Measurements from ENCODE around the gene PLEKHA7.
"Not testable (repeated sequence)": the region's sequence is repeated elsewhere in the genome, so short reads cannot be mapped to it uniquely, and the experiment has no call there.

The PLEKHA7 gene

DNA sequence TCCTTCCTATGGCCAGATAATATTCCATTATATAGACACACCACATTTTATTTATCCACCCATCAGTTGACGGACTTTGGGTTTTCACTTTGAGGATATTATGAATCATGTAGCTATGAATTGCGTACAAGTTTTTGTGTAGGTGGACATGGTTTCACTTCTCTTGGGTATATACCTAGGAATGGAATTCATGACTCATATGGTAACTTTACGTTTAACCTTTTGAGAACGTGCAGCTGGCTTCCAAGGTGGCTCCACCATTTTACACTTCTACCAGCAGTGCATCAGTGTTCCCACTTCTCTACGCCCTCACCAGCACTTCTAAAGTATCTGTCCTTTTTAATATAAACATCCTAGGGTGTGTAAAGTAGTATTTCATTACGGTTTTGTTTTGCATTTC lies 112.0 kb downstream of the PLEKHA7 start:
- no peak for DNase-seq

DNA sequence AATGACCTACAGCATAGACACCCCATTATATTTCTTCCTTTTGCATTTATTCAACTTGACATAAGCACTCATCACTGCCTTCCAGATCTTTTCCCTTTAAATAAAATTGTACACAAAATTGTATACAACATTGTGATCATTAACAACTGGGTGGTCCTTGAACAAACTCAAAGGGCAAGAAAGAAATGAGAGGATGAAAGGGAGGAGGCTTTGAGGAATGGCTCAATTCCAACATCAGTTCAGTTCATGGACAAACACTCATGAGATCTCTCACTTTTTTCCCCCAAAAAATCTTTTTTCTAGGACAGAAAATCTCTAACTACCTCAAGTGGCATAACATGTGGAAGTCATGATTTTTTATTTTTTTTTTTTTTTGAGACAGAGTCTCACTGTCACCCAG lies 113.7 kb downstream of the PLEKHA7 start:
- no peak for DNase-seq

DNA sequence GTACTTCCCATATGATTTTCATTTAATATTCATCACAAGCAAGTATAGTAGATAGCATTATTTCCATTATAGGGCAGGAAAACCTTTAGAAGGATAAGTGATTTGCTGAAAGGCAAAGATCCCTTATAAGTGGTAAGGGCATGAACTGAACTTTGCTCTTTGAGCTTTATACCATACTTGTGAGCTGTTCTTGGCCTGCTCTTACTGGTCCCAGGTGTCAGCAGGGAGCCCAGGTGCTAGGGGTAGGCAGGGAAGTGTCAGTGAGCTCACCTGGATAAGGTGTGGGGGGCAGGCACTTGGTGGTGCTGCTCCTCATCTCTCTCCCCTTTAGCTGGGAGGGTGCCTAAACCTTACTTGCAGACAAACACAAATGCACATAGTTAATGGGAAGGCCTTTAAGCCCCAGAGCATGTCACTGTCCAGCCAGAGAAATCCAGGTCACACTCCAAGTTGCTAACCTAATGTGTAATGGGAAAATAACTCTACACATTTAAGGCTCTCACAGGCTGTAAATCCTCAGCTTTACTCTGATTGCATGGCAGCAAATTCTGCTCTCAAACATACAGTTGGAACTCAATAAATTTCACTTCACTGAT lies 114.4 kb downstream of the PLEKHA7 start:
- no peak for DNase-seq

DNA sequence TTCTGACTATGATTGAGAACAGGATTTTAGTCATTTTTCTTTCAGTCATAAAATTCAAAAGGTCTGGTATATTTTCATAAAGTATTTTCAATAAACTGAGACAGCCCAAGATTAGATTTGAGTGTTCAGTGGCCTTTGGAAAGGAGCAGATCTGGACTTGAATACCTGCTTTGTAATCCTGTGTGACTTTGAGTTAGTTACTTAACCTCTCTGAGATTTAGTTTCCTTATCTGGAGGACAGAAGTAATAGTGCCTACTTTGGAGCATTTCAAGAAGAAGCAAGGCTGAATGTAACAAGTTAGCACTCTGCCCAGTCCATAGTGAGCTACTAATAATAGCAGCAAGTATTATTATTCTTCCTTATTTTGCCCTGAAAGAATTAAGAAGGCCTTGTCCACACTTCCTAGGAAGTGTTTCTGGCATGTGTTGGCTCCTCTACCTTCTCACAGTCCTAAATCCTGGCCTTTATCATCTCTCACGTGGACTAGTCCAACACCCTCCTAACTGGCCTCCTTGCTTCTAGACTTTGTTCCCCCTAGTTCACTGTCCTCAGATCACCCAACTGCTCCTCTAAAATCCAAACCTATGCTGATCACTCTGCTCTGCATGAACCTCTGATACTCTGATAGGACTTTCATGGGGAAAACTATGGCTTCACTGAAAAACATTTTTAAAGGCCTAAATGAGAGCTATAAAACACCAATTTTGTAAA lies 115.8 kb downstream of the PLEKHA7 start:
- DNase-seq = no peak

DNA sequence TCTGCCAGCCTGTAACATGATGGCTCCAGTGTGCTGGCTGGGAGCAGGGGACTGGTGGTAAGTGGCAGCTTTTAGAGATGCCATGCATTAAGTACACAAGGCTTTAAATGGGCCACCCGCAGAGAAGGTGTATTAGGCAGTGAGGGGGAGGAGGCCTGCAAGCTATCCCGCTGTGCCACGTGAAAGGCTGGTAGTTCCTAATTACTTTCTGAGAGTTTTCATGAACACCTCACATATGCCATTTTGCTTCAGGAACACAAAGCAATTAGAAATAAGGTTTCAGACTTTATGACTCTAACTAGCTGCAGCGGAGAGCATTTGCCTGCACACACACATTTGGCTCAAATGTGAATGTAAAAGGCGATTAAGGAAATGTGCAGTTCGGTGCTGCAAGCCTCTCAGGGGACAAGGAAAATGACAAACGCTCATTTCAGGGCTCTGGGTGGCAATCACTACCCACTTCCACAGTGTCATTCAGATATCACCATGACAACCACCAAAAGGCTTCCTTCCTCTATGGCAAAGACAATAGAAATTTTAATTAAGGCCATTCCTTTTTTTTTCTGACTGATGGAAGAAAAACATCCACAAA lies 116.6 kb downstream of the PLEKHA7 start:
- DNase-seq = peak; percentile 96

DNA sequence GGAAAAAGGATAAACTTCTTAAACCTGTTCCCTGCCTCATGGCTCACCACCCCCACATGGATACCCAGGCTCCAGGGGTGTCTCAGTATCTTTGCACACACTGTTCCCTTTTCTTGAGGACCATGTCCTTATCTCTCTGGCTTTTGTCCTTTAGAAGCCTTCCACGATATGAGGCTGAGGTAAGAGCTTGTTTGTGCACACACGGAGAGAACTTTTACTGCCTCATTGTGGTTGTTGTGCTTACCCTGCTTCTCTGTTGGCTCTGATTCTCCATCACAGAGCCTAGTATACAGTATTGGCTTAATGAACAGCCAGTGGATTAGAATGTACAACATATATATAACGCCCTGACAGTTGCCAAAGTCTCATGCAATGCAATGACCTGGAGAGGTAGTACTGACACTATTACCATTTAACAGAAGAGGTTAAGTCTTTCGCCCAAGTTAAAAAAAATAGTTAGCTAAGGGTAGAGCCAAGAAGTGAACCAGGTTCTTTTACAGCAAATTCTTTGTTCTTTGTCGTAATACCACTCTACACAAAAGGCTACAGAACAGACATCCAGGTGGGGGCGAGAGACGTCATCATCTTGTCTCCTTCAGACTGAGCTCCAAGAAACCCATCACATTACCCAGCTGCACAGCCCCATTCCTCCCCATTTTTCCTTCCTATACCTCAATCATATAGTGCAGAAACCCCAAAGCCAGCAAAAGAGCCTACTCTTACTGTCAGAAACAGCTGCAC lies 117.3 kb downstream of the PLEKHA7 start:
- DNase-seq = peak; percentile 78

DNA sequence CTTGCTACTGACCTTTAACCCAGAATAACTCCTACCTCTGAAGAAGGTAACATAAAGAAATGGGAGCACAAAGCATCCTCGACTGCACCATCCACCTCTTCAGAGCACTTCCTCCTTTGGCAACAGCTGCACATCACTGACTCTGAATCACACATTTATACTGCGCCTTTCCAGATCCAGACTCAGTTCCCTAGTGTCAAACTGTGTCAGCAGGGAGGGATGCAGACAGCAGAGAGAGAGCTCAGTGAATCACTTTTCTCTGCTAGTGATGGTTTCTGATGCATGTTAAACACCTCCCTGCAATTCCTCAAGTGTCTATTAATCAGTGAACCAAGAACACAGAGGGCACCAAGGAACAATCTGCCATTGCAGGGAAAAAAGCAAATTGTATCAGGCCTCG lies 118.9 kb downstream of the PLEKHA7 start:
- DNase-seq = no peak

DNA sequence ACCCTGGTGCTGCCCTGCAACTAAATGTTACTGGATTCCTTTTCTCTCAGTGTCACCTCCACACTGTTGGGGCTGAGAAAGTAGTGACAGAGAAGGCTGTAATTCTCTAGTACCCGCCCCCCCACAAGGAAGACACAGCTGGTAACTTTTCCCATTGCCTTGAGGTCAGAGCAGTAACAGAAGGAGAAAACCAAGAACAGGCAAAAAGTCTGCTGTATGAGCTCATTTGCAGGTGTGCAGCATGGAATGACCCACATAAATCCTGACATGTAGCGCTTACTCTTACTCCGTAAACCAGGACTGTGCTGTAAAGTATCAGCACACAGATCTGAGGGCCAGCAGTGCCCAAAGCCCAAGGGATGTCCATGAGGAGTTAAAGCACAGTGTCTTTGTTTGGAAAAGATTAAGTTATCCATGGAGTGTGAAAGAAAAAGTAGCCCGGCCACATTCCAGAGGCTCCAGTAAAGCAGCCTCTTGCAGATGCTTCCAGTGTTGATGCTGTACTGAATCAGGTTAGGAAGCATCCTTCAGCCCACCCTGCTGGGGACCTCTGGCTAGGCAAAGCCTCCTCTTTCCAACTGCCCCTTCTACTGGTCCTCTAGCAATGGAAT lies 120.7 kb downstream of the PLEKHA7 start:
- DNase-seq = no peak

DNA sequence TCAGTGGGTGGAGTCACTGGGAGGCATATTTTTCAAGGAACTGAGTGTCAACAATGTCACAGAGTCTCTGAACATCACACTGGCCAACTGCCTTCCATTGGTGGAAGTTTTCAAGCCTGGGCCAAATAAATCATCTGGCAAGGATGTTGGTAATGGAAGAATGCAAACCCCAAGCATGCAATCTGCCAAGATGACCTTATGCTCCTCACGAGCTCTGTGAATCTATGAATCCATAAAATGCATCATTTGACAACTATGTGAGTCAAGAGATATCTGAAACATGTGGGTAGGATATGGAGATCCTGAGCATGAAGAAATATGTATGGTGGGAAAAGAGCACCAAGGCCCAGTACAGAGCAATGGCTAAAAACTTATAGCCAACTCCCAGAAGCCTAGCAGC lies 122.2 kb downstream of the PLEKHA7 start:
- no peak for DNase-seq

DNA sequence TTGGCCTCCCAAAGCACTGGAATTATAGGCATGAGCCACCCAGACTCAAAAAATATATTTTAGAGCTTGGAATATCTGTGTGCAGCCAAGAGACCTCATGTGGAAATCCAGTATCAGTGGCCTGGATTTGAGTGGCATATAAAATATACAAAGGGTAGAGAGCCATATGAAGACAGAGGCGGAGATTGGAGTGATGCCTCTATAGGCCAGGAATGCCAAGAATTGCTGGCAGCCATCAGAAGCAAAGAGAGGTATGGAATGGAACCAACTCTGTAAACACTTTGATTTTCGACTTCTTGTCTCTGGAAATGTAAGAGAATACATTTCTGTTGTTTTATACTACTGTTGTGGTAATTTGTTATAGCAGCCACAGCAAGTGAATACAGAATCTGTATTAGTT lies 123.0 kb downstream of the PLEKHA7 start:
- no peak for DNase-seq

DNA sequence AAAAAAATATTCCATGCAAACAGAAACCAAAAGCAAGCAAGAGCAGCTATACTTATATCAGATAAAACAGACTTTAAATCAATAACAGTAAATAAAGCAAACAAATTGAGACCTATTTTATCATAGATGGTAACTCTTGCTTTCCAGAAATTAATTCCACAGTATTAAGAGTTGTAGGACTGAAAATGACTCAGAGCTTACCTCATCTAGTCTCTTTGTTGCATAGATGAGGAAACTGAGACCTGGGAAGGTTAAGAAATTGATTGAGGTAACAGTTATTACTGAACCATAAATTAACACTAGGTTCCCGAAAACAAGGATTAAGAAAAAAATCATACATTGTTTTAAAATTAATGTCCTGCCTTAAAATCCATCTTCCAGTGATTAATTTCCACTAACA lies 123.8 kb downstream of the PLEKHA7 start:
- no peak for DNase-seq

DNA sequence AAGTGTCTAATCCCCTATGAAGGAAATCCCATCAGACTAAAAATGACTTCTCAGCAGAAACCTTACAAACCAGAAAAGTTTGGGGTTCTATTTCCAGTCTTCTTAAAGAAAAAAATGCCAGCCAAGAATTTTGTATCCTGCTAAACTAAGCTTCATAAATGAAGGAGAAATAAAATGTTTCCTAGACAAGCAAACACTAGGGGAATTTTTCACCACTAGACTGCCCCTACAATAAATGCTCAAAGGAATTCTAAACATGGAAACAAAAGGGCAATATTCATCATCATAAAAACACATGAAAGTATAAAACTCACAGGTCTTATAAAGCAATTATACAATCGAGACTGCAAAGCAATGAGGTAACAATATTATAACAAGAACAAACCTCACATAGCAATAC lies 124.3 kb downstream of the PLEKHA7 start:
- no peak for DNase-seq

DNA sequence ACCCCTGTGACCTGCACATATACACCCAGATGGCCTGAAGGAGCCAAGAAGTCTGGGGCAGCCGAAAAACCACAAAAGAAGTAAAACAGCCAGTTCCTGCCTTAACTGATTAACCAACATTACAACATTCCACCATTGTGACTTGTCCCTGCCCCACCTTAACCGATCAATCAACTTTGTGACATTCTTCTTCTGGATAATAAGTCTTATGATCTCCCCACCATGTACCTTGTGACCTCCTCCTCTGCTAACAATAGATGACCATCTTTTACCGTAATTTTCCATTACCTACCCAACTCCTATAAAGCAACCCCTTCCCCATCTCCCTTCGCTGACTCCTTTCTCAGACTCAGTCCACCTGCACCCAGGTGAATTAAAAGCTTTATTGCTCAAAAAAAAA lies 125.2 kb downstream of the PLEKHA7 start:
- DNase-seq = not testable (repeated sequence)

DNA sequence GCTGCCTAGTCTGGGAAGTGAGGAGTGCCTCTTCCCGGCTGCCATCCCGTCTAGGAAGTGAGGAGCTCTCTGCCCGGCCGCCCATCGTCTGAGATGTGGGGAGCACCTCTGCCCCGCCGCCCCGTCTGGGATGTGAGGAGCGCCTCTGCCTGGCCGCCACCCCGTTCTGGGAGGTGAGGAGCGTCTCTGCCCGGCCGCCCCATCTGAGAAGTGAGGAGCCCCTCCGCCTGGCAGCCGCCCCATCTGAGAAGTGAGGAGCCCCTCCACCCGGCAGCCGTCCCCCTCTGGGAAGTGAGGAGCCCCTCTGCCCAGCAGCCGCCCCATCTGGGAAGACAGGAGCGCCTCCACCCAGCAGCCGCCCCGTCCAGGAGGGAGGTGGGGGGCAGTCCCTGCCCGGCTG lies 126.3 kb downstream of the PLEKHA7 start:
- DNase-seq = not testable (repeated sequence)

DNA sequence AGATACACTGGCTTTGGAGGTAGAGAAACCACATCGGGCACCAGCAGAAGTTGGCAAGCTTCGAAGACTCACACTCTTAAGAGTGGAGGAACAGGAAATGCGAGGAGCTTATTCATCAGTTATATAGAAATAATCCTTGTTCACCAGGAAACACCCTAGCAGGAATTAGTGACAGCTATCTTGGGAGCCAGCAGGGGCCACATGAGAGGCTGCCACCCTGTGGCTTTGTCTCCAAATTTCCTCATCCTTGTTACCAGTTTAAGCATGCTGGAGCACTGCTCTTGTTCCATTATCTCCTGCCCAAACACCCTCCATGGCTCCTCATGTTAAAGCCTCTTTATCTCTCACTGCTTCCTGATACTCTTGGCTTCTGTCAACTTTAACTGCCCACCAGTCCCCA lies 131.0 kb downstream of the PLEKHA7 start:
- no peak for DNase-seq

DNA sequence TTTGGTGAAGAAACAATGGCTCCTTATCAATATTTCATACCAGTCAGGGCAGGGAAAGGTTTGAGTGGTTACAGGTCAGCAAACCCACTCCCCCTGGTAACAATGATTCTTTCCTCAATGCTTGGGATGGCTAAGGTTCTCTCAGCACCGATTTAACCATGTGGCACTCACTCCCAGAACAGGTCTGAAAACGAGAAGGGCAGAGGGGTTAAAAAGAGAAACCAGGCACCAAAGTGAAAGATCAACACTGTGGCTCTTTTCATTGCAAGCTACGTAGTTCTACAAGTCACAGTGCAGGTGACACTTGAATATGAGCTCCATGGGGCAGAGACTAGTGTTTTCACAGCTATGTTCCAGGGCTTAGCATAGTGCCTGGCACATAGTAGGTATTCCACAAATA lies 132.4 kb downstream of the PLEKHA7 start:
- no peak for DNase-seq

DNA sequence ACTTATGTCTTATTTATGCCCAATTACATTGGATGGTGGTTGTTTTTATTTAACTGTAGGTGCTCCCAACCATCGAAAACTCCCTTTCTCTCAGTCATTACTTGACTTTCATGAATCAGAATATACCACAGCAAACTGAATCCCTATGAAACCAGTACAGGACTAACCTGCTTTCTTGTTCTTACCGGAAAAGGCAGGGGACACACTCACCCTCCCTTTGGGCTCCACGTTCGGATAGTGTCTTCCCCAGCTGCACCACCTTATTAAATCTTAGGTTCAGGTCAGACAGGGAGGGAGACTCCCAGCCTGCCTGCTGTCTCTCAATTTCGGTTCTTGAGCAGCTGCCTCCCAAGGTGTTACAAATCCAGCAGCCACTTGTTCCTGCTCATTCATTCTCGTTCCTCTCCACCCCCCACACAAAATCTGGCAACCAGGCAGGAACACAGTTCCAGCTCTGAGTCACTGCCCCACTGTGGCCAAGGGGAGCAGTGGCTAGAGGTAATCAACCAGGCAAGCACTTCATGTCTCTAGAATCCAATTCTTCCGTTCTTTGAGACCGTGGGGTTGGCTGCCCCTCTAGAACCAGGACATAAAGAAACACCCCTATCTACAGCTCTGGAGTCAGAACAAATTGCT lies 133.0 kb downstream of the PLEKHA7 start:
- no peak for DNase-seq

DNA sequence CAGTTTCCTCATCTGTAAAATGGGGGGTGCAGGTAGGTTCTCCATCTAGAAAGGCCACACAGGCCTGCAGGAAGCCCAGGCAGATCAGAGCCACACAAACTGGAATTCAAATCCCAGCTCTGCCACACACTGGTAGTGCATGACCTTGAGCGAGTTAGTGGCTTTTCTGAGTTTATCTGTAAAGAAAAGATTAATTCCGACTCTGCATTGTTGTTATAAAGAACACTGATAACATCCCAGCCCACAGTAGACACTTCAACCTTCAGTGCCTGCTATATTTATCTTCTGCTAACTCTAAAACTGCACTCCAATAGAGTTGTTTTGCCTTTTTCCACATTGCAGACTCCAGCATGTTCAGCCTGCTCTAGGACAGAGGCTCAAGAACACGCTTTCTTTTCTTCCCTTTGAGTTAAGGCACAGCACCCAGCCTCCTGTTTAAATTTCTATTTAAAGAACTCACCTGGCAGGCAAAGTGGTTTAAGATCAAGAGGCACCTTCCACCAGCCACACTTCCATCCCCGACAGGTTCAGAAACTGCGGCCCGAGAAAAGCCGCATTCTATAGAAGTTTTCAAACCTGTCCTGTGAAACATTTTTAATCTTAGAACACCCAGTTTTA lies 133.9 kb downstream of the PLEKHA7 start:
- DNase-seq = no peak

DNA sequence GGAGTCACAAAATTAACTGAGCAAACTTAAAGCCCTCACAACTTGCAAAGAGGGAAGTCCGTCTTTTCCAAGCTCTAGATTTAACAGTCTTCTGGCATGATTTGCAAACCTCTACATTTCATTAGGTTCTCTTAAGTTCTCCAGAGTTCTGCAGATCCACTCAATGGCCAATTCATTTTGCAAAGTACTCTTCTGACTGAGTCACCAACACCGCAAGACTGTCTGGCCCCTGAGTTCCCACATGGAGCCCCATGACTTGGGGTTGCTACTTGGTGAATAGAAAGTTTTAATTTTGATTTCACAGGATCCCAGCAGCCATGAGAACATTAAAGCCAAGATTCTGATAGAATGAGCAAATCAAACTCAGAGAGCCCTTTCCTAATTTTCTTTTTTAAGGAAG lies 134.5 kb downstream of the PLEKHA7 start:
- no peak for DNase-seq

DNA sequence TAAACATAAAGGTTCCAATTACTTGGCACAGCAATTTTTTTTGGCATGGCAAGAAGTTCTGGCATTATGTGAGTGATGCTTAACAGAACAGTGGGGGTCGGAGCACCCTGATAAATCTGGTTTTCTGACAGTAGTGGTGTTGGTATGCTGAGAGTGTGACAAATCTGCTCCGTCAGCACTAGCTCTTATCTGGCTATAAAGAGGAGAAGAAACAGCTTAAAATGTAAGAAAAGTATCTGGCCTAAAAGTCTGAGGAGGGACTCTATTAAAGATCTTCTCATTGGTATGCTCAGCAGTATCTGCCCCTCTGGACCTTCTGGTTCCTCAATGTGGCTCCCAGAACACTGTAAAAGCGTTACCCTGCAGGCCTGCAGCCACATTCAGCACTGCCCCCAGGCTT lies 137.4 kb downstream of the PLEKHA7 start:
- DNase-seq = no peak

DNA sequence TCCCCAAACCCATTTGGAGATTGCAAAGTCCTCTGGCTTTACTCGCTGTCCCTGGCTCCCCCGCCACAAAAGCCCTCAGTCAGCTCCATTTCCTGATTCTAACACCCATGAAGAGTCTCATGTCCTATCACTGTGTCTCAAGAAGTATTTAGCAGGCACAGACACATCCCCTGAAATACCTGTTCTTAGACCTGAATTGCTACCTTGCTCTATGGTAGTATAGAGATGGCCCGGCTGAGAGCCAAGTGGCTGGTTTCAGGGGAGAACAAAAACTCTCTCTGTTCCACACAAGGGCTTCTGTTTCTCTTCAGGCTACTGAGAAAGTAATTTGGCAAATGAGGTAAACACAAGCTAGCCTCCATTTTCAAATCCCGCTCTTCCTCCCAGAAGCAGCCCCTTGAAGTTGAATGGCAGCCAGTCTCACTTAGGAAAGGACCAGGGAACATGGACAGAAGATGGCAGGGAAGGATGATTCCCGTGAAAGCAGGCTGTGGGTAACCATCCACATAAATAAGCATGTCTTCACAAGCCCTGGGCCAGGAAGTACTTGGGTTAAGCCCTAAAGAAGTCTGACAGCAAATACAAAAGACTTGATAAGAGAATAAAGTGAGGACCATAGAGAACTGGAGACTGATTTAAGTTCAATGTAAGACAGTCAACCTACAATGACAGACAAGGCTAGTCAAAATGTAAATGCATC lies 138.0 kb downstream of the PLEKHA7 start:
- no peak for DNase-seq
